ENCODE data around the gene JAK1. TPM values are rescaled to one million over a fixed set of nuclear protein-coding genes. Genes with fewer than 3 reads are reported as not detected.
"Not testable (repeated sequence)": the region's sequence is repeated elsewhere in the genome, so short reads cannot be mapped to it uniquely, and the experiment has no call there.

The JAK1 gene
- total and polyA plus RNA-seq, 12 donors: 23.4 to 155 (median 91.1) TPM

DNA sequence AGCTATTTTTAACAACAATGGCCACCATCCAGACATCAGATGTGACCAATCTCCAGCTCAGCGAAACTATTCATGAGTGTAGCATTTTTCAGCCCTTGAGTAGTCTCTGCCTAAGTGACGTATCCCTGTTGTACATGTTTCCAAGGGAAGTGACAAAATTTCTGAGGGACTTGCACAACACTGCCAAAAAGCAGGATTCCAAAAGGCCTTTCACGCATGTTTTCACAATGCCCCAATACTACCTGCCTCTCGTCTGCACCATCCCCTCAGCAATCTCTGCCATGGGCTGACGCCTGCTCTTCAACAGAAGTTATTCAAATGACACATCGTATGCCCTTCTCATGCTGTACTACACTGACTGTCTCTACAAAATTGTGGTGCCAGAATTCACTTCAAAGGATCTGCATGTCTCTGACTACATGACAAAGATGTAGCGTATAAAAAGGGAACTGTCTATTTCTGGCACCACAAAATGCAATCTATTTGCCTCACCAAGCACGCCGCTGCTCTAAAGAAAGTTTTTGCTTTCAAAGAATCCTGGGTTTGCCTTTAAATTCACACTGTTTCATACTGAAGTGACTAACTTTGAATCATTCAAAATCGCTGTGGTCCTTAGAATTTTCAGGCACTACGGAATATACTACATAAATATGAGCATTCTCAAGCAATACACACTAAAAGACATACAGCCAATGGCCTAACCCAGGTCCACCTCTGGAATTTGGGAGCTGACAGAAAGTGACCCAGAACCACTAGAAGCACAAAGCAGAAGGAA lies 32.9 kb downstream of the JAK1 start:
- DNase-seq: peak; percentile 29 to 83 (median 70)
- H3K27me3 ChIP-seq: no peaks in the 10 kb centered on the region
- TF ChIP-seq, protein P1, sequence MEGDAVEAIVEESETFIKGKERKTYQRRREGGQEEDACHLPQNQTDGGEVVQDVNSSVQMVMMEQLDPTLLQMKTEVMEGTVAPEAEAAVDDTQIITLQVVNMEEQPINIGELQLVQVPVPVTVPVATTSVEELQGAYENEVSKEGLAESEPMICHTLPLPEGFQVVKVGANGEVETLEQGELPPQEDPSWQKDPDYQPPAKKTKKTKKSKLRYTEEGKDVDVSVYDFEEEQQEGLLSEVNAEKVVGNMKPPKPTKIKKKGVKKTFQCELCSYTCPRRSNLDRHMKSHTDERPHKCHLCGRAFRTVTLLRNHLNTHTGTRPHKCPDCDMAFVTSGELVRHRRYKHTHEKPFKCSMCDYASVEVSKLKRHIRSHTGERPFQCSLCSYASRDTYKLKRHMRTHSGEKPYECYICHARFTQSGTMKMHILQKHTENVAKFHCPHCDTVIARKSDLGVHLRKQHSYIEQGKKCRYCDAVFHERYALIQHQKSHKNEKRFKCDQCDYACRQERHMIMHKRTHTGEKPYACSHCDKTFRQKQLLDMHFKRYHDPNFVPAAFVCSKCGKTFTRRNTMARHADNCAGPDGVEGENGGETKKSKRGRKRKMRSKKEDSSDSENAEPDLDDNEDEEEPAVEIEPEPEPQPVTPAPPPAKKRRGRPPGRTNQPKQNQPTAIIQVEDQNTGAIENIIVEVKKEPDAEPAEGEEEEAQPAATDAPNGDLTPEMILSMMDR (IDR thresholded peaks at IDR 0.05): peak in 1 of 6 experiments; percentile 3
- peak in 1 of 2 donors; percentile 18 for TF ChIP-seq POLR2A (IDR thresholded peaks at IDR 0.05)
- peak overlapping the region; percentile 42 to 83 (median 77) for H3K27ac ChIP-seq
- H3K36me3 ChIP-seq (replicated peaks in 1 of 2): no peaks in the 10 kb centered on the region
- 23 to 30% (median 25%) methylated on average over 11 of the region's 11 CpGs for WGBS, 4 donors
- H3K4me1 ChIP-seq (replicated peaks in 1 of 2): peaks cover 29 to 54% of the 10 kb centered on the region in 2 donors
- peak overlapping the region in 1 of 4 donors; percentile 5 for H3K4me3 ChIP-seq
- no peaks in the 10 kb centered on the region for H3K9me3 ChIP-seq (replicated peaks in 1 of 3)
- intact Hi-C loops (cut with DNase I): no loop called here

DNA sequence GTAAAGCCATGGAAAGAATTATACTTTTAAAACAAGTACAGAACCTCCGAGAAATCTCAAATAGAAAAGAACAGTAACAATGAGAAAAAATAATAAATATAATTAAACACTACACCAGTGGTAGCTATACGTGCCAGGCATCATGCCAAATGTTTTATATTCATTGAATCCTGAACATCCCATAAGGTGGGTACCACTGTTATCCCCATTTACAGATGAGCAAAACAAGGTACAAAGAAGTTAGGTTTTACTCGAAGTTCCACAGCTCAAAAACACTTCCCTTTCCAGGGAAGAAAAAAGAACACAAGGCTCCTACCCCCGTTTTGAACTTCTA lies 33.4 kb downstream of the JAK1 start:
- H3K27me3 ChIP-seq: no peaks in the 10 kb centered on the region
- TF ChIP-seq POLR2A (IDR thresholded peaks at IDR 0.05): no peak
- TF ChIP-seq, protein P1 (IDR thresholded peaks at IDR 0.05): no peak
- H3K9me3 ChIP-seq (replicated peaks in 1 of 3): no peaks in the 10 kb centered on the region
- intact Hi-C loops (cut with DNase I): no loop called here
- H3K27ac ChIP-seq: peak overlapping the region in 4 of 5 donors; percentile 67 to 83 (median 78)
- no peaks in the 10 kb centered on the region for H3K36me3 ChIP-seq (replicated peaks in 1 of 2)
- H3K4me1 ChIP-seq (replicated peaks in 1 of 2): peaks cover 29 to 59% of the 10 kb centered on the region in 2 donors
- no peak overlapping the region for H3K4me3 ChIP-seq
- no peak for DNase-seq
- 37 to 44% (median 42%) methylated on average over 4 of the region's 4 CpGs for WGBS, 4 donors

DNA sequence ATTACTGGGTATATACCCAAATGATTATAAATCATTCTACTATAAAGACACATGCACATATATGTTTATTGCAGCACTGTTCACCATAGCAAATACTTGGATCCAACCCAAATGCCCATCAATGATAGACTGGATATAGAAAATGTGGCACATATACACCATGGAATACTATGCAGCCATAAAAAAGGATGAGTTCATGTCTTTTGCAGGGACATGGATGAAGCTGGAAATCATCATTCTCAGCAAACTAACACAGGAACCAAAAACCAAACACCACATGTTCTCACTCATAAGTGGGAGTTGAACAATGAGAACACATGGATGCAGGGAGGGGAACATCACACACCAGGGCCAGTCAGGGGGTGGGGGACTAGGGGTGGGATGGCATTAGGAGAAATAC lies 35.7 kb downstream of the JAK1 start:
- intact Hi-C loops (cut with DNase I): not testable (repeated sequence)
- H3K4me1 ChIP-seq (replicated peaks in 1 of 2): peaks cover 24 to 46% of the 10 kb centered on the region in 2 donors

DNA sequence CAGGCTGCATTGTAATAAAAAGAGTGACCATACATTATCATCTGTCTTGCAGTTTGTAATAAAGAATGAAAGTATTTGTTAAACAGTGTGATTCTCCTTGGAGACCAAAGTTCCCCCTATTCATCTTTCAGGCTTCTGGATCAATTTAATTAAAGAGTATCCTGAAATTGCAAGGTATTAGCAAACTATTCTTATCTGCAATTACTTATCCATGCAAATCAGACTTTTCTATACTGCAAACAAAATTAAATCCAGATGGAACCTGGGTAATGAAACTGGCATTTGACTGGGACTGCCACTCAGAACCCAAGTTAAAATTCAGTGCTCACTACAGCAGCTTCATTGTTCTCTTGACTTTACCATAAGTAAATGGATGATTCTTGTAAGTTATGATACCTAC lies 37.1 kb downstream of the JAK1 start:
- Histone ChIP-seq H3K36me3 (replicated peaks in 1 of 2) (no peaks in the 10 kb centered on the region), H3K4me1 (replicated peaks in 1 of 2) (peaks cover 16 to 40% of the 10 kb centered on the region in 2 donors), H3K9me3 (replicated peaks in 1 of 3) (no peaks in the 10 kb centered on the region), H3K4me3 (no peak overlapping the region), H3K27ac (no peak overlapping the region), H3K27me3 (no peaks in the 10 kb centered on the region)
- intact Hi-C loops (cut with DNase I): no loop called here
- no peak for DNase-seq
- no peak for TF ChIP-seq POLR2A (IDR thresholded peaks at IDR 0.05)
- TF ChIP-seq, protein P1 (IDR thresholded peaks at IDR 0.05): no peak

More for the DNA sequence above, 35.7 kb downstream of the JAK1 start:
- H3K36me3 ChIP-seq (replicated peaks in 1 of 2); H3K9me3 ChIP-seq (replicated peaks in 1 of 3); H3K4me3 ChIP-seq; DNase-seq; H3K27ac ChIP-seq; H3K27me3 ChIP-seq: not testable (repeated sequence)

DNA sequence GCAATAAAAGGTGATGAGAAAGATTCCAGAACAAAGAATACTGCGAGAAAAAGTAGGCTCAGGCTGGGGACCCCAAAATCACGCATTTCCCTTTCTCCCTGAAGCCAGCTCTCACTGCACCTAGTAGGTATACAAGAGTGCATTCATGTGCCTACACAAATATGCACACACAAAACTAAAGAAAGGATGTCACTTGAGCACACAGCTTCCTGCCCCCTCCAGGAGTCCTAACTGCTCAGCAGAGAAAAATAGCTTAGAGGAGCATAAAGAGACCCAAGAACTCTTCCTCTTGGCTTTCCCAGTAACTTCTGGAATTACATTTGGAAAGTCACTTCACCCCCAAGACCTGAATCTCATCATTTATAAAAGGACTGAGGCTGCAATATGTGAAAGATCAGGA lies 38.0 kb downstream of the JAK1 start:
- H3K4me1 ChIP-seq (replicated peaks in 1 of 2): peaks cover 7 to 31% of the 10 kb centered on the region in 2 donors
- 94 to 100% (median 95%) methylated on average over 2 of the region's 2 CpGs for WGBS, 4 donors

More for the DNA sequence above, 38.0 kb downstream of the JAK1 start:
- no peak overlapping the region for H3K4me3 ChIP-seq
- H3K27me3 ChIP-seq: no peaks in the 10 kb centered on the region
- H3K9me3 ChIP-seq (replicated peaks in 1 of 3): no peaks in the 10 kb centered on the region
- H3K27ac ChIP-seq: no peak overlapping the region
- intact Hi-C loops (cut with DNase I): no loop called here
- H3K36me3 ChIP-seq (replicated peaks in 1 of 2): no peaks in the 10 kb centered on the region
- no peak for DNase-seq
- TF ChIP-seq POLR2A (IDR thresholded peaks at IDR 0.05): no peak
- TF ChIP-seq, protein P1 (IDR thresholded peaks at IDR 0.05): no peak
